ENCODE results near the gene CDH11. TPM values are rescaled to one million over a fixed set of nuclear protein-coding genes. Genes with fewer than 3 reads are reported as not detected.

Gene CDH11
- total RNA-seq, 4 donors from 2014 or later, result 22.4 to 47.8 (median 35.6) TPM

DNA sequence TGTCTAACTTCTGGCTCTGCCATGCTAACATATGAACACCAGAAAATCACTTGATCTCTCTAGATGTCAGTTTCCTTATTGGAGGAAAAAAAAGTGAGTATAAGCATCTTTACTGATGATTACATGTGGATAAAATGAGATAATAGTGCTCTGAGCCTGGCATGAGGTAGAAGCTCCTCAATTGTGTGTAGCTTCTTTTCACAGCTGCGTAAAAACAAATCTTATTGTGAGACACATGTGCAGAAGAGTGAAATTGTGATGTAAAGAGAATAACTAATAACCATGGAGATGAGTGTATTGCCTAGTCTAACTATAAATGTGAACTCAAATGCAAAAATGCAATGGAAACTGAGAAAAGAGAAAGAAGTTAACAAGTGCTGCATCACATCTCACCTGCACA lies 44.7 kb downstream of the CDH11 start:
- Histone ChIP-seq H3K36me3 (no peaks in the 10 kb centered on the region), H3K9me3 (no peaks in the 10 kb centered on the region), H3K4me1 (peaks cover 1 to 6% (median 5%) of the 10 kb centered on the region in 4 donors), H3K27me3 (no peaks in the 10 kb centered on the region), H3K4me3 (no peak overlapping the region), H3K27ac (replicated peaks in 1 of 4) (no peak overlapping the region)
- WGBS, result 100% methylated on average over 1 of the region's 1 CpG
- TF ChIP-seq POLR2AphosphoS5 (IDR thresholded peaks at IDR 0.05) (no peak), POLR2A (IDR thresholded peaks at IDR 0.05; ENCODE audit: low read depth) (no peak), EP300 (IDR thresholded peaks at IDR 0.05) (no peak)
- TF ChIP-seq, protein P1, sequence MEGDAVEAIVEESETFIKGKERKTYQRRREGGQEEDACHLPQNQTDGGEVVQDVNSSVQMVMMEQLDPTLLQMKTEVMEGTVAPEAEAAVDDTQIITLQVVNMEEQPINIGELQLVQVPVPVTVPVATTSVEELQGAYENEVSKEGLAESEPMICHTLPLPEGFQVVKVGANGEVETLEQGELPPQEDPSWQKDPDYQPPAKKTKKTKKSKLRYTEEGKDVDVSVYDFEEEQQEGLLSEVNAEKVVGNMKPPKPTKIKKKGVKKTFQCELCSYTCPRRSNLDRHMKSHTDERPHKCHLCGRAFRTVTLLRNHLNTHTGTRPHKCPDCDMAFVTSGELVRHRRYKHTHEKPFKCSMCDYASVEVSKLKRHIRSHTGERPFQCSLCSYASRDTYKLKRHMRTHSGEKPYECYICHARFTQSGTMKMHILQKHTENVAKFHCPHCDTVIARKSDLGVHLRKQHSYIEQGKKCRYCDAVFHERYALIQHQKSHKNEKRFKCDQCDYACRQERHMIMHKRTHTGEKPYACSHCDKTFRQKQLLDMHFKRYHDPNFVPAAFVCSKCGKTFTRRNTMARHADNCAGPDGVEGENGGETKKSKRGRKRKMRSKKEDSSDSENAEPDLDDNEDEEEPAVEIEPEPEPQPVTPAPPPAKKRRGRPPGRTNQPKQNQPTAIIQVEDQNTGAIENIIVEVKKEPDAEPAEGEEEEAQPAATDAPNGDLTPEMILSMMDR (IDR thresholded peaks at IDR 0.05), result no peak
- no peak for DNase-seq (ENCODE audit: extremely low spot score)
- intact Hi-C loops (cut with DNase I), result no loop called here

GRCh38 chr16:65075877-65076276 lies 46.0 kb downstream of the CDH11 start:
- Histone ChIP-seq H3K4me1 (peaks cover 8 to 19% (median 18%) of the 10 kb centered on the region in 4 donors), H3K4me3 (no peak overlapping the region), H3K9me3 (no peaks in the 10 kb centered on the region), H3K27ac (replicated peaks in 1 of 4) (no peak overlapping the region), H3K27me3 (no peaks in the 10 kb centered on the region), H3K36me3 (no peaks in the 10 kb centered on the region)
- 100% methylated on average over 2 of the region's 2 CpGs for WGBS
- no peak for DNase-seq (ENCODE audit: extremely low spot score)
- TF ChIP-seq POLR2A (IDR thresholded peaks at IDR 0.05; ENCODE audit: low read depth) (no peak), EP300 (IDR thresholded peaks at IDR 0.05) (no peak), POLR2AphosphoS5 (IDR thresholded peaks at IDR 0.05) (no peak)
- TF ChIP-seq, protein P1 (IDR thresholded peaks at IDR 0.05), result no peak
- intact Hi-C loops (cut with DNase I), result no loop called here

DNA sequence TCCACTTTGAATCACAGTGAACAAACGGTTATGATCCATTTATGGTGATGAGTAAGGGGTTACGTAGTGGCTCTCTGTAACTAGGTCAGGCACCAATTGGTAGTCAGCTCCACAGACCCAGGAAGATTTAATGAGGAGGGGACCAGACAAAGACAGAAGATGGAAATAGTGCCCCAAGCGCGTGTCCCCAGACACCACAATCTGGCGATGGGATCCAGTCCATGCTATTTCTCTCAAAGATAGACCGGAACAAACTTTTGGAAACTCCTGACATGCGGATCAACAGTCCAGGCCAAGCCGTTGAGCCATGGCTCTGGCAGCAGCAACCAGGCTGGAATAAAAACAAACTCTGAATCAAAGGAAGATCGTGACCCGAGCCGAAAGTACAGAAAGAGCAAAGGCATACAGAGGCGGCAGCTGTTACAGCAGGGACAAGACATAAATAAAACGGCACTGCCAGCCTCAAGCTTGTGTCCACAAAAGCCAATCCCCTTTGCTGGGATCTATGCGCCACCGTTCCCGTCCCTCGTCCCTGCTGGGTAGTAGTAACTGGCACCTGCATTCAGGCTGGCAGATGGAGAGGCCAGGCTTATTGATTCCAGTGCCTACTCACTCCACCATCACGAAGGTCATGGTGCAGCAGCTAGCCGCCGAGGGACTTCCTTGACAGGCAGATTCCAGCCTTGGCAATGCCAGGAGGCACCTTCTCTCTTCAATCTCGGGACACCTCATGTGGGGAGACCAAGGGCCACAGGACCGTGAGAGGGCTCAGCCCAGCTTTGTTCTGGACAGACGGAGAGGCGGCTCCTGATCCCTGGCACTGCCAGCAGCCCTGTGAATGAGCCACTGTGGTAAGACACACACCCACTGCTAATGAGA lies 50.2 kb downstream of the CDH11 start:
- WGBS, result 41% methylated on average over 18 of the region's 24 CpGs
- intact Hi-C loops (cut with DNase I), result no loop called here
- TF ChIP-seq POLR2A (IDR thresholded peaks at IDR 0.05; ENCODE audit: low read depth), result no peak
- peak in 1 of 2 donors; percentile 50 for TF ChIP-seq POLR2AphosphoS5 (IDR thresholded peaks at IDR 0.05)
- no peaks in the 10 kb centered on the region for H3K9me3 ChIP-seq
- H3K27me3 ChIP-seq, result no peaks in the 10 kb centered on the region
- no peaks in the 10 kb centered on the region for H3K36me3 ChIP-seq
- H3K27ac ChIP-seq (replicated peaks in 1 of 4), result peak overlapping the region; percentile 72 to 80 (median 74)
- H3K4me3 ChIP-seq, result peak overlapping the region; percentile 15 to 35 (median 30)
- H3K4me1 ChIP-seq, result peaks cover 18 to 48% (median 45%) of the 10 kb centered on the region in 4 donors
- DNase-seq (ENCODE audit: extremely low spot score), result peak; percentile 91

DNA sequence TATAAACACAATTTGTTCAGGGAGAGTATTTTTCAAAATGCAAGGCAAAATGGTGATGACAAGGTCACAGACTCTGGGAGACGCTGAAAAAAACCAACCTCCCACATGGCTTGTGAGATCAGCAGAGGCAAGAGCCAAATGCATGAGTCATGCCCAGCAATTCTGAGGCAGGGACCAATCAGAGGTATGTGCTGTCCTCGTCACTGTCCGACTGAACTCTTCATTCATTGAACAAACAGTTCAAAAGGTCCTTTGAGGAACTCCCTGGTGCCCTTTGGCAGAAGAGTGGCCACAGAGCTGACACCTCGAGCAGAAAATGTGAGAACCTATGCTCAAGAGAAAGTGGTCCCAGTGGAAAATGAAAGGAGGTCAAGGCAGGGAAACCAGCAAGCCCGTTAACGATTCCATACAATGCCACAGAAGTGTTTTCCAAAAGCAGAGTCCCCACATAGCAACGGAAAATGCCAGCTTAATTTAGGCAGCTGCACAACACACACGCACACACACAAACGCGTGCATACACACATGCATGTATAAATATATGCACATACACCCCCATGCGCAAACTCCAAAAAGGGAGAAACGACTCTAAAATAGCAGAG lies 50.9 kb downstream of the CDH11 start:
- DNase-seq (ENCODE audit: extremely low spot score), result peak; percentile 92
- Histone ChIP-seq H3K36me3 (no peaks in the 10 kb centered on the region), H3K4me1 (peaks cover 18 to 48% (median 45%) of the 10 kb centered on the region in 4 donors), H3K9me3 (no peaks in the 10 kb centered on the region), H3K27me3 (no peaks in the 10 kb centered on the region), H3K27ac (replicated peaks in 1 of 4) (peak overlapping the region; percentile 72 to 80 (median 74)), H3K4me3 (peak overlapping the region; percentile 15 to 35 (median 30))
- intact Hi-C loops (cut with DNase I), result no loop called here
- 64% methylated on average over 12 of the region's 12 CpGs for WGBS
- peak; percentile 59 to 79 for TF ChIP-seq POLR2AphosphoS5 (IDR thresholded peaks at IDR 0.05)
- TF ChIP-seq, protein P1 (IDR thresholded peaks at IDR 0.05), result no peak

- WGBS, result 78% methylated on average over 2 of the region's 2 CpGs
- TF ChIP-seq EP300 (IDR thresholded peaks at IDR 0.05) (no peak), POLR2AphosphoS5 (IDR thresholded peaks at IDR 0.05) (no peak), POLR2A (IDR thresholded peaks at IDR 0.05; ENCODE audit: low read depth) (no peak)
- TF ChIP-seq, protein P1 (IDR thresholded peaks at IDR 0.05), result no peak
- Histone ChIP-seq H3K4me1 (peaks cover 18 to 48% (median 45%) of the 10 kb centered on the region in 4 donors), H3K27me3 (no peaks in the 10 kb centered on the region), H3K36me3 (no peaks in the 10 kb centered on the region), H3K4me3 (no peak overlapping the region), H3K9me3 (no peaks in the 10 kb centered on the region), H3K27ac (replicated peaks in 1 of 4) (no peak overlapping the region)
- intact Hi-C loops (cut with DNase I), result loop anchor here (10.0 kb wide), 1 partner anchor 45 kb away; no protein-coding TSS in a partner anchor
- DNase-seq (ENCODE audit: extremely low spot score), result peak; percentile 17
Observed at GRCh38 chr16:65069766-65070165, 52.1 kb downstream of the CDH11 start.
